Activated CD8-positive, alpha-beta memory T cell treated with anti-CD3 and anti-CD28 coated beads for 36 hours (primary cell): Measurements from ENCODE around the gene NPEPL1. TPM values are rescaled to one million over a fixed set of nuclear protein-coding genes. Genes with fewer than 3 reads are reported as not detected.

Source experiments
- CTCF ChIA-PET: fragments of 350-600 bp; sonication (Branson Sonifier 250); formaldehyde crosslinking; loops from one replicate; lab custom pipeline; 2021; ENCODE audit warnings: antibody characterized with exemption; lab: Charles Lee
- POLR2A ChIA-PET: fragments of 350-600 bp; sonication (Branson Sonifier 250); formaldehyde crosslinking; loops from one replicate; lab custom pipeline; 2021; ENCODE audit warnings: antibody characterized with exemption; lab: Charles Lee
- total RNA-seq, 2 experiments: library from RNA; stranded (reverse); gene quantifications; one replicate each; pipeline ENCODE4 v1.2.3, GENCODE V29; 2021

Gene NPEPL1
- total RNA-seq, 2 experiments from 2014 or later, result 12.4 to 12.6 TPM

DNA sequence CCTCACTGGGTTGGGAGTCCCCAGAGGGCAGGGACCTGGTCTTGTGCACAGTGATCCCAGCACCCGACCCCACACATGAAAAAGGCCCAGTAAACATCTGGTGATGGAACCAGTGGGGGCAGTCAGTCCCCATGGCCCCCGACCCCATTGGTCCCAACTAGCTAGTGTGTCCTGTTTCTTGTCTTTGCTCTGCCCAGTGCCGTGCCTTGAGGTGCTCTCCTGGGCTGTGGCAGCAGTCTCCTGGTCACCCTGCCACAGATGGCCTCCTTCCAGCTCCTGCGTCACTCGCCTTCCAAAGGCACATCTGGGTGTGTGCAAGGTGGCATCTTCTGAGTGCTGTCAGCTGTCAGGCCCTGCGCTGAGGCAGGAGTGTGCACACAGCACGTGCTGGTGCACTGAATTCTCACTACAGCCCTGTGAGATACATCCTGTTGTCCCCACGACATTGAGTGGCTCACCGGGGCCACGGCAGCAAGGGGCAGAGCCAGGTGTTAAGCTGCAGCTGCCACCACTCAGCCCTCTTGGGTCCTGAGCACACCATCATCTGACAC, 3.9 kb downstream of the NPEPL1 start:
- ChIA-PET CTCF (no interaction called here), POLR2A (interaction anchor here (1.5 kb wide), 1 partner anchor 45 kb away, joined by 3 read pairs; the partner anchor contains the start of gene STX16)

GRCh38 chr20:58697201-58697866, 4.7 kb downstream of the NPEPL1 start:
- CTCF ChIA-PET, result no interaction called here
- POLR2A ChIA-PET, result interaction anchor here (1.5 kb wide), 1 partner anchor 46 kb away, joined by 3 read pairs; the partner anchor contains the start of gene STX16

DNA sequence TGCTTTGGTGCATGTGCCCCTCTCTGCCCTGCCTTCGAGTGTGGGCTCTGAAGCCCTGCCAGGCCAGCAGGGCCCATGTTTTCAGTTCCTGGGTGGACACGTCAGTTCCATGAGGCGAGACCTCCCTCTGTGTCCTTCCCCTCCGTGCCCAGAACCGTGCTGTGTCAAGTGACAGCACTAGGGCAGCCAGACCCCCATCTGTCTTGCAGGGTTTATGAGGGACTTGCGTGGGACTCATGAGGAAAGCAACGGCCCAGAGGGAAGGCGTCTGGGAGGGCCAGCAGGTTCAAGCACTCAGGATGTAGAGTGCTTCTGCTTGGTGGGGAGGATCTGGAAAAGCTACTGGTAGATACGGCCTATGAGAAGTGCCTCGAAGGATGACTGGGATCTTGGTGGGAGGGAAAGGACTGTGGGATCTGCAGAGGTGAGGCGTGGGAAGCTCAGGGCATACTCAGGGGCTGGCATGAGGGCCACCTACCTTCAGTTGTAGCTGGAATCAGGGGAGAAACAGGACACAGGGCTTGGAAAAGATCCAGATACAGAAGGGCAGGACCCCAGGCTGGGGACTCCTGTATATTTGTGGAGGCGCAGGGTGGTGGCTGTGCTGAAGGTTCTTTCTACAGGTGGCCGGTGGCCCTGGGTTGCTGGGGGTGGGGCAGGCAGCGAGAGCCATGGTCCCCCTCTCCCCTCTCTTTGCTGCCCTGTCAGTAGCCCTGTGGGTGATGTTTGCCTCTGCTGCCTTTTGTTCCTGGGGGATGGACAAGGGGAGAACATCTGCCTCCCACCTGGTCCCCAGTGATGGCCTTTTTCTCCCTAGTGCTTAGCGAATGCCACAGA, 5.5 kb downstream of the NPEPL1 start:
- ChIA-PET CTCF (no interaction called here), POLR2A (interaction anchor here (1.5 kb wide), 1 partner anchor 47 kb away, joined by 3 read pairs; the partner anchor contains the start of gene STX16)

- ChIA-PET CTCF (no interaction called here), POLR2A (no interaction called here)
Measured at GRCh38 chr20:58698741-58699622, 6.4 kb downstream of the NPEPL1 start.

- POLR2A ChIA-PET, result no interaction called here
- CTCF ChIA-PET, result no interaction called here
Measured at GRCh38 chr20:58699623-58700107, 7.1 kb downstream of the NPEPL1 start.

- ChIA-PET CTCF (no interaction called here), POLR2A (no interaction called here)
Measured at GRCh38 chr20:58700121-58700821, 7.7 kb downstream of the NPEPL1 start.

- POLR2A ChIA-PET, result no interaction called here
Measured at GRCh38 chr20:58700823-58701222, 8.2 kb downstream of the NPEPL1 start.

DNA sequence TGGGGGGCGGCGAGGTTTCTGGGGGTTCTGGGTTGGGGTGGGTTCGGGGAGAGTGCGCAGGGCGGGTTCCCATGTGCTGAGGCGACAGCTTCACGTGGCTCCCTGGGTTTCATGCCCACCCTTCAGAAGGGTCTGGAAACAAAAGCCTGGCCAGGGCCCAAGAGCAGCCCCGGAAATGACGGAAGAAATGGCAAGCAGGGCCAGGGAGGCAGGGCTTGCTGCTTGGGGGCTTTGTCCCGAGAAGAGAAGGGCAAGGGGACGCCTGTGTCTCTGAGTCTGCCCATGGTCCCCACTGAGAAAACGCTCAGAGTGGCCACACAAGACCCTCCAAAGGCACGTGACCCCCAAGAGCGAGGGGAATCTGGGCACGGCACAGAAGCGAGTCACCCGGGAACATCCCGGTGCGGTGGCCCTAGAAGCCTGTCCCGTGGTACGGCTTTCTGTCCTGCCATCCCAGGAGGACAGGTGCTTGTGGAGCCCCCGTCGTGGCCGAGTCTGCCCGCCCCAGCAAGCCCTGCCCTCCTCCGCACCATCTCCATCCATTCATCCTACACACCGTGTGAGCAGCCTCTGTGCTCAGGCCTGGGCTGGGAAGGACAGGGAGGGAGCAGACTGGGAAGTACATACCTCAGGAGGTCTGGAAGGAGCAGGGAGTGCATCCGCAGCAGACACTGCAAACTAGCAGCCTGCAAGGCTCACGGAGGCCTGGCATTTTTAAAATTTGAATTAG, 9.0 kb downstream of the NPEPL1 start:
- ChIA-PET POLR2A (no interaction called here), CTCF (no interaction called here)

More at GRCh38 chr20:58700823-58701222, 8.2 kb downstream of the NPEPL1 start:
- CTCF ChIA-PET, result no interaction called here

GRCh38 chr20:58702161-58702510, 9.5 kb downstream of the NPEPL1 start:
- CTCF ChIA-PET, result no interaction called here
- POLR2A ChIA-PET, result no interaction called here

DNA sequence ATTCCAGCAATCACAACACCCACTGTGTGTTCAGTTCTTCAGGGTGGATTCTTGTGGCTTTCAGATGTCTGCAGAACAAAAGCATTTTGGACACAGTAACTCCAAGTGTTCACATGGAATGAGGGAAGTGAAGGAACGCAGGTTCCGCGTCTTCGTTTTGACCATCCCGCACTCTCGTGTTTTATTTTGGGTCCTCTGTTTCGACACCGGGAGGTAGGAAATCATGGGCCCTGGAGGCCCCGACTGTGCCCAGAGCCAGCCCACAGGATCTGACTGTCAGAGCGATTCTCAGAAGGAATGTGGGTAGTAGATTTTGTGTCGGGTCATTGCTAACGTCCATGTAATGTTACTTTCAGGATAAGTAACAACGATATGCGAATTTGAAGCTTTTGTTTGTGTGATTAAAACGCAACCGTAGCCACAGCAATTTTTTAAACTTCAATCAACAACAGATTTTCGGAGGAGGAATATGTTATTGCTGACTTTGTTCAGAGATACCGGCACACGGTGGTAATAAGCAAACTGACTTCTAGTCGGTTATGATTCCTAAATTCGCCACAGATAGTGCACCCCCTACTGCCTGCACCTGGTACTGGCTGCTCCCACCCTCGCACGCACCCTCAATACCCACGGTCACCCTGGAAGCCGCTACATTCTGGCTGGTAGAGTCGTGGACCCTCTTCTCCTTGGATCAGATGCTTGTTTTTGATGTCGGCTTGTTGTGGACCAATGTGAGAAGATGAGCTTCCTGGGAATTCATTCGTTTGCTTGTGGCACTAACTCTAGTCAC, 10.5 kb downstream of the NPEPL1 start:
- CTCF ChIA-PET, result no interaction called here

DNA sequence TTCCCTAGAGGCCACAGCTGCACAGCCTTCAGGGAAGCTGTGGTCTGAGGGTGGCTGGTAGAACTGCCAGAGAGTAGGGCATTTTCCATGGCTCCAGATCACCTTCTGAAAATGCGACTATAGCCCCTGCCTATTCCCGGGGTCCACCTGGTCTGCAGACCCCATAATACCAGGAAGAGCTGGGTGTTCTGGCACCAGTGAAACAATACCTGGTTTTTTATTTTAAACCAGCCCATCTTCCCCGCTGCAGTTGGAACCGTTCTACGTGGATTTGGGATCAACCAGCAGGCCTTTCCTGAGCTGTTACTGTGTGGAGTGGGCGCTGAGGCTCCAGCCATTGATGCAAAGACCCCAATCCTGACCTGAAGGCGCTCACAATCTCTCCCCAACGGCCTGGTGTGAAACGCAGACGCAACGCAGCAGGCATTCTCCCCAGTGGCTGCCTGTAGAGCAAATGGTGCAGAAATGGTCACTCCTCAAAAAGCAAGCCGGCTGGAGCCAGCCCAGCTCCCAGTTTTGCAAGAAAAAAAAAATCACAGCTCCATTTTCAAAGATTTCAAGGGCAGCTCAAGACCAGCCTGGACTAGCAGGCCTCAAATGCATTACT, 11.3 kb downstream of the NPEPL1 start:
- CTCF ChIA-PET, result no interaction called here

More for the DNA sequence above, 10.5 kb downstream of the NPEPL1 start:
- POLR2A ChIA-PET, result no interaction called here

DNA sequence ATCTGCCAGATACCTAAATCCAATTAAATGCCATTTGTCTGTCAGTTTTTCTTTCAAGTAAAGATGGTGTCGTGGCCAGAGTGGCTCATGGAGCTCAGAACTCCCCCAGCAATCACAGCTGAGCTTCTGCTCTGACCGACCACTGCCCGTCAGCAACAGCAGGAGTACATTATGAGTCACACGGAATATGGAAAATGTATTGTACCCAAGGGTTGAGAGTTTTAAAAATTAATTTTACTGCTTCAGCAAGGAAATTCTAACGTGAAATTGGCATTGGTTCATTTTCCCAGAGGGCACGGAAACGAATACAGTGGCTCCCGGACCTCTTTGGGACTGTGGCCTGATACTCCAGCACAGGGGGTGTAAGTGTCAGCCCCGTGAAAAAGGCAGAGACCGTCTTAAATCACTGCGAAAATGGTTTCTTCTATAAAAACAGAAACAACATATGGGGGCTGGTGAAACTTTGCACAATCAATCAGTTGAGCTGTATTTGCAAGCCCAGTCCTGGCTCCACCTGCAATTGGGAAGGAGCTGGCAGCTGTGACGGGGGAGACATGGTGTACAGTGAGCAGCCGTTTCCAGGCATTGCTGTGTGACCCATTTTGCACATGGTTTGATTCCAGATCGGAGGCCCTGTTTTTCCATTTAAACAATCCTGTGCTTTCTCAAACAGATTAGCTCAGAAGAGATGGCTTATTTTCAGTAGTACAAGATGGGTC, 12.8 kb downstream of the NPEPL1 start:
- CTCF ChIA-PET, result no interaction called here
- POLR2A ChIA-PET, result no interaction called here

More for the DNA sequence above, 11.3 kb downstream of the NPEPL1 start:
- POLR2A ChIA-PET, result interaction anchor here (0.6 kb wide), 1 partner anchor 459 kb away, joined by 6 read pairs; the partner anchor contains the start of gene ZNF831

- CTCF ChIA-PET, result no interaction called here
- POLR2A ChIA-PET, result no interaction called here
Measured at GRCh38 chr20:58706150-58706892, 13.7 kb downstream of the NPEPL1 start.

DNA sequence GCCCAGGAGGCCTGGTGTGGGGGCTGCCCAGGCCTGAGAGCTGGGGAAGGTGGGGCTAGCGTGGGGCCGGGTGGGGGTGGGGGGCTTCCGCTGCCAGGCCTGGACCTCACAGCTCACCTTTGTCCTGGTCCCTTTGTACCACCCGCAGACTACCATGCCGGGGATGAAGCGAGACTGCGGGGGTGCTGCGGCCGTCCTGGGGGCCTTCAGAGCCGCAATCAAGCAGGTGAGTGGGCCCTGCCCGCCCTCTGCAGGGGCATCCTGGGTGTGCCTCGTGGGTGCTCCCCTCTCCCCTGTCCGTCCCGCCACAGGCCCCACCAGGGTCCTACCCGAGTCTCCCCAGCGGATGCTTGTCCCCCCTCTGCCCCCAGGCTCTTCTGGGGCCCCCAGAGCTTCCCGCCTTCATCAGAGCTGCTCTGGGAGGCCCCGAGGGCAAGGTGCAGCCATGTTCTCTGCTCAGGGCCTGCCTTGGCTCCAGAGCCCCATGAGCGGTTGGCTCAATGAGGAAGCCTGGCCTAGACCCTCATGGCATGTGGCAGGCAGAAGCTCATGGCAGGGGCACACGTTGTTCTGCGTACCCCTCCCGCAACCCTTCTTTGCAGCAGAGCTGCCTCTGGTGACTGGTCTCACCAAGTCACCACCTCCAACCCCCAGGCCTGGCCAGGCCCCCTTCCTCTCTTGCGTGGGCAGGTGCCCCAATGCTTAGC, 14.5 kb downstream of the NPEPL1 start:
- CTCF ChIA-PET, result no interaction called here
- POLR2A ChIA-PET, result no interaction called here

DNA sequence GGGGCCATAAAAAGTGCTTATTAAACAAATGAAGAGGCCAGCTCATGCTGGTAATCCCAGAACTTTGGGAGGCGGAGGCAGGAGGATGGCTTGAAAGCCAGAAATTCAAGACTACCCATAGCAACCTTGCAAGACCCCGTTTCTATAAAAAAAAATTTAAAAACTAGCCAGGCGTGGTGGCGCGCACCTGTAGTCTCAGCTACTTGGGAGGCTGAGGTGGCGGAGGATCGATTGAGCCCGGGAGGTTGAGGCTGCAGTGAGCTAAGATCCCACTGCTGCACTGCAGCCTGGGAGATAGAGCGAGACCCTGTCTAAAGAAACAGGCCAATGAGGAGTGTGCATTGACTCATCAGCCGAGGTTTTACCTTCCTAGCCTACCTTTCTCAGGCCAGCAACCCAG, 15.2 kb downstream of the NPEPL1 start:
- ChIA-PET POLR2A (no interaction called here), CTCF (no interaction called here)
